ENCODE results near the gene ZNF83. TPM values are rescaled to one million over a fixed set of nuclear protein-coding genes. Genes with fewer than 3 reads are reported as not detected.

ZNF83 gene
- total and polyA plus RNA-seq, 2 of the 4 experiments (the other 2 are of a cell fraction): 32.9 to 36.9 TPM

DNA sequence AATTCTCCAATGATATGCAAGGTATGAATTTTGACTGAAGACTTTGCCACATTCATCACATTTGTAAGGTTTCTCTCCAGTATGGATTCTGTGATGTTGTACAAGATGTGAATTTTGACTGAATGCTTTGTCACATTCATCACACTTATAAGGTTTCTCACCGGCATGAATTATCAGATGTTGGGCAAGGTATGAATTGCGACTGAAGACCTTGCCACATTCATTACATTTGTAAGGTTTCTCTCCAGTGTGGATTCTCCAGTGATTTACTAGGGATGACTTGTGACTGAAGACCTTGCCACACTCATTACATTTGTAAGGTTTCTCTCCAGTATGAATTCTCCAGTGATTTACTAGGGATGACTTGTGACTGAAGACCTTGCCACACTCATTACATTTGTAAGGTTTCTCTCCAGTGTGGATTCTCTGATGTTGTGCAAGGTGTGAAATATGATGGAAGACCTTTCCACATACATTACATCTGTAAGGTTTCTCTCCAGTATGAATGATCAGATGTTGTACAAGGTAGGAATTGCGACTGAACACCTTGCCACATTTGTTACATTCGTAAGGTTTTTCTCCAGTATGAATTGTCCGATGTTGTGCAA, 24.8 kb downstream of the ZNF83 start:
- no peak overlapping the region for H3K14ac ChIP-seq (replicated peaks; ENCODE audit: low read depth, low read length)
- no CpG with 5 or more reads among the region's 5 CpGs for WGBS, 2 experiments (ENCODE audit: extremely low coverage in 2 of 2, insufficient read length in 1 of 2)
- ChIA-PET CTCF (no interaction called here), POLR2A (ENCODE audit: unreplicated experiment) (no interaction called here)
- no peaks in the 10 kb centered on the region for H4K20me1 ChIP-seq (ENCODE audit: insufficient read depth, low read length)
- H3K4me2 ChIP-seq (ENCODE audit: low read depth, low read length): no peak overlapping the region
- H3K56ac ChIP-seq (ENCODE audit: extremely low read depth, insufficient read depth, low read length): no peak overlapping the region
- H2AK9ac ChIP-seq (replicated peaks; ENCODE audit: low read depth, low read length, poor library complexity): no peak overlapping the region
- H4K8ac ChIP-seq (ENCODE audit: low read depth in 2 of 2, low read length in 2 of 2): no peak overlapping the region
- H2BK120ac ChIP-seq (ENCODE audit: low read depth, low read length): no peak overlapping the region
- H3K36me3 ChIP-seq (ENCODE audit: control insufficient read depth, insufficient read depth, low read length): peaks cover 30% of the 10 kb centered on the region
- no peaks in the 10 kb centered on the region for H3K9me1 ChIP-seq (ENCODE audit: insufficient read depth, low read length)
- BruUV-seq (replicated peaks): no TSS peak
- no peak overlapping the region for H3K23ac ChIP-seq (ENCODE audit: low read depth, low read length)
- H3K79me1 ChIP-seq (ENCODE audit: low read depth in 1 of 2, low read length in 2 of 2): peaks cover 6 to 20% of the 10 kb centered on the region in 2 experiments; a peak in 2 of 4 replicates
- no peak overlapping the region for H4K91ac ChIP-seq (ENCODE audit: insufficient read depth, low read depth, low read length)
- TF ChIP-seq SMC3 (IDR thresholded peaks at IDR 0.05; ENCODE audit: low read depth, low read length): no peak
- TF ChIP-seq MAFK (IDR thresholded peaks at IDR 0.05; ENCODE audit: low read depth, low read length): no peak
- TF ChIP-seq, protein P1, sequence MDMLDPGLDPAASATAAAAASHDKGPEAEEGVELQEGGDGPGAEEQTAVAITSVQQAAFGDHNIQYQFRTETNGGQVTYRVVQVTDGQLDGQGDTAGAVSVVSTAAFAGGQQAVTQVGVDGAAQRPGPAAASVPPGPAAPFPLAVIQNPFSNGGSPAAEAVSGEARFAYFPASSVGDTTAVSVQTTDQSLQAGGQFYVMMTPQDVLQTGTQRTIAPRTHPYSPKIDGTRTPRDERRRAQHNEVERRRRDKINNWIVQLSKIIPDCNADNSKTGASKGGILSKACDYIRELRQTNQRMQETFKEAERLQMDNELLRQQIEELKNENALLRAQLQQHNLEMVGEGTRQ (IDR thresholded peaks at IDR 0.05; ENCODE audit: low read depth, low read length): no peak
- no peak for TF ChIP-seq RFX5 (IDR thresholded peaks at IDR 0.05; ENCODE audit: low read depth, low read length)
- TF ChIP-seq, protein P2, sequence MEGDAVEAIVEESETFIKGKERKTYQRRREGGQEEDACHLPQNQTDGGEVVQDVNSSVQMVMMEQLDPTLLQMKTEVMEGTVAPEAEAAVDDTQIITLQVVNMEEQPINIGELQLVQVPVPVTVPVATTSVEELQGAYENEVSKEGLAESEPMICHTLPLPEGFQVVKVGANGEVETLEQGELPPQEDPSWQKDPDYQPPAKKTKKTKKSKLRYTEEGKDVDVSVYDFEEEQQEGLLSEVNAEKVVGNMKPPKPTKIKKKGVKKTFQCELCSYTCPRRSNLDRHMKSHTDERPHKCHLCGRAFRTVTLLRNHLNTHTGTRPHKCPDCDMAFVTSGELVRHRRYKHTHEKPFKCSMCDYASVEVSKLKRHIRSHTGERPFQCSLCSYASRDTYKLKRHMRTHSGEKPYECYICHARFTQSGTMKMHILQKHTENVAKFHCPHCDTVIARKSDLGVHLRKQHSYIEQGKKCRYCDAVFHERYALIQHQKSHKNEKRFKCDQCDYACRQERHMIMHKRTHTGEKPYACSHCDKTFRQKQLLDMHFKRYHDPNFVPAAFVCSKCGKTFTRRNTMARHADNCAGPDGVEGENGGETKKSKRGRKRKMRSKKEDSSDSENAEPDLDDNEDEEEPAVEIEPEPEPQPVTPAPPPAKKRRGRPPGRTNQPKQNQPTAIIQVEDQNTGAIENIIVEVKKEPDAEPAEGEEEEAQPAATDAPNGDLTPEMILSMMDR (conservative IDR thresholded peaks at IDR 0.05; ENCODE audit: low read depth, low read length): no peak
- TF ChIP-seq FOS (IDR thresholded peaks at IDR 0.05; ENCODE audit: low read depth, low read length): no peak
- TF ChIP-seq MAZ (IDR thresholded peaks at IDR 0.05; ENCODE audit: borderline replicate concordance, low read depth, low read length): no peak
- TF ChIP-seq BHLHE40 (IDR thresholded peaks at IDR 0.05; ENCODE audit: low read depth, low read length): no peak
- no peak for TF ChIP-seq CHD1 (IDR thresholded peaks at IDR 0.05; ENCODE audit: low read depth, low read length)
- no peak for TF ChIP-seq CEBPB (IDR thresholded peaks at IDR 0.05; ENCODE audit: low read depth, low read length)
- no peak for TF ChIP-seq RAD21 (IDR thresholded peaks at IDR 0.05; ENCODE audit: low read length)
- TF ChIP-seq MXI1 (IDR thresholded peaks at IDR 0.05; ENCODE audit: borderline replicate concordance, low read depth, low read length): no peak
- TF ChIP-seq, protein P3, sequence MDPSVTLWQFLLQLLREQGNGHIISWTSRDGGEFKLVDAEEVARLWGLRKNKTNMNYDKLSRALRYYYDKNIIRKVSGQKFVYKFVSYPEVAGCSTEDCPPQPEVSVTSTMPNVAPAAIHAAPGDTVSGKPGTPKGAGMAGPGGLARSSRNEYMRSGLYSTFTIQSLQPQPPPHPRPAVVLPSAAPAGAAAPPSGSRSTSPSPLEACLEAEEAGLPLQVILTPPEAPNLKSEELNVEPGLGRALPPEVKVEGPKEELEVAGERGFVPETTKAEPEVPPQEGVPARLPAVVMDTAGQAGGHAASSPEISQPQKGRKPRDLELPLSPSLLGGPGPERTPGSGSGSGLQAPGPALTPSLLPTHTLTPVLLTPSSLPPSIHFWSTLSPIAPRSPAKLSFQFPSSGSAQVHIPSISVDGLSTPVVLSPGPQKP (IDR thresholded peaks at IDR 0.05; ENCODE audit: borderline replicate concordance, low read depth, low read length): no peak
- TF ChIP-seq RCOR1 (IDR thresholded peaks at IDR 0.05; ENCODE audit: insufficient replicate concordance, low read length): no peak
- TF ChIP-seq NFE2L2 (IDR thresholded peaks at IDR 0.05; ENCODE audit: low read depth, low read length): no peak
- TF ChIP-seq POLR2A (IDR thresholded peaks at IDR 0.05; ENCODE audit: low read depth, low read length): no peak
- H2BK15ac ChIP-seq (ENCODE audit: low read depth, low read length): no peak overlapping the region
- in situ Hi-C loops (cut with MboI; ENCODE audit: low sequenced_read_pairs): no loop called here
- H2BK20ac ChIP-seq (ENCODE audit: low read depth, low read length): no peak overlapping the region
- H3K9ac ChIP-seq (ENCODE audit: low read depth, low read length): no peak overlapping the region
- no peak overlapping the region for H3K4me3 ChIP-seq (ENCODE audit: insufficient read depth, low read depth, low read length)
- H4K5ac ChIP-seq (ENCODE audit: low read depth, low read length): no peak overlapping the region
- no peak overlapping the region for H3K4ac ChIP-seq (ENCODE audit: low read depth, low read length)
- H3K9me3 ChIP-seq (ENCODE audit: control insufficient read depth, insufficient read depth, low read length): peaks cover 41% of the 10 kb centered on the region
- intact Hi-C loops (cut with micrococcal nuclease): no loop called here
- no peaks in the 10 kb centered on the region for H3K4me1 ChIP-seq (ENCODE audit: control insufficient read depth, insufficient read depth, low read length)
- no peak overlapping the region for H2AK5ac ChIP-seq (ENCODE audit: low read depth, low read length)
- no peaks in the 10 kb centered on the region for H3K27me3 ChIP-seq (ENCODE audit: control insufficient read depth, insufficient read depth, low read length)
- H3K18ac ChIP-seq (ENCODE audit: low read depth, low read length): no peak overlapping the region
- H2AFZ ChIP-seq (replicated peaks; ENCODE audit: low read length, poor library complexity): no peak overlapping the region
- H2BK5ac ChIP-seq (ENCODE audit: low read depth, low read length, poor library complexity, severe bottlenecking): no peak overlapping the region
- dilution Hi-C loops (cut with HindIII; ENCODE audit: low sequenced_read_pairs, unreplicated experiment): no loop called here
- H3K27ac ChIP-seq (ENCODE audit: insufficient read depth, low read length): no peak overlapping the region
- DNase-seq: no peak
- no peak for ATAC-seq (ENCODE audit: low read depth)
